ENCODE data around the gene STK39. TPM values are rescaled to one million over a fixed set of nuclear protein-coding genes. Genes with fewer than 3 reads are reported as not detected.

STK39 gene
- total and polyA plus RNA-seq, 2 experiments from 2014 or later, result 32.7 to 51.7 TPM

DNA sequence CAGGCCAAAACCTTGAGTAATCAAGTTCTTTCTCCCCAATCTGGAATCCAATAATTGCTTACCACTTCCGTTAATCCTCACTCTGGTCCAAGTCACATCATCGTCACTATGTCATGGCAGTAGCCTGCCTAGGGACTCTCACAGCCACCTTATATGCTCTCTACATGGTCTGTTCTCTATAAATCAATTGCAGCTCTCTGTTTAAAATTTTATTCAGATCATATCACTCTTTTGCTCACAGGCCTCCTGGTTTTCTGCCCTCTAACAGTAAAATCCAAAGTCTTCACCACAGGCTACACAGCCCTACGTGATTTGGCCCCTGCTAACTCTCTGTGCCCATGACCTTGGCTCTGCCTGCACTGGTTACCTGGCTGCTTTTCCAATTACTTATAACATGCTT lies 188.7 kb downstream of the STK39 start:
- peaks cover 14% of the 10 kb centered on the region for H3K36me3 ChIP-seq
- DNase-seq (ENCODE audit: low read depth in 1 of 2, low spot score in 1 of 2), result no peak
- H3K4me1 ChIP-seq (ENCODE audit: low read depth), result no peaks in the 10 kb centered on the region
- H3K4me3 ChIP-seq, result no peak overlapping the region
- TF ChIP-seq CTCF (IDR thresholded peaks at IDR 0.05; ENCODE audit: low read depth, low read length), result no peak
- no peaks in the 10 kb centered on the region for H3K27me3 ChIP-seq
- H3K9me3 ChIP-seq (ENCODE audit: low read depth), result no peaks in the 10 kb centered on the region
- no peak overlapping the region for H3K27ac ChIP-seq

GRCh38 chr2:168056242-168056787 lies 191.1 kb downstream of the STK39 start:
- no peak for TF ChIP-seq CTCF (IDR thresholded peaks at IDR 0.05; ENCODE audit: low read depth, low read length)
- Histone ChIP-seq H3K9me3 (ENCODE audit: low read depth) (no peaks in the 10 kb centered on the region), H3K4me1 (ENCODE audit: low read depth) (no peaks in the 10 kb centered on the region), H3K27ac (no peak overlapping the region), H3K27me3 (no peaks in the 10 kb centered on the region), H3K4me3 (no peak overlapping the region), H3K36me3 (peaks cover 2% of the 10 kb centered on the region)
- no peak for DNase-seq (ENCODE audit: low read depth in 1 of 2, low spot score in 1 of 2)

DNA sequence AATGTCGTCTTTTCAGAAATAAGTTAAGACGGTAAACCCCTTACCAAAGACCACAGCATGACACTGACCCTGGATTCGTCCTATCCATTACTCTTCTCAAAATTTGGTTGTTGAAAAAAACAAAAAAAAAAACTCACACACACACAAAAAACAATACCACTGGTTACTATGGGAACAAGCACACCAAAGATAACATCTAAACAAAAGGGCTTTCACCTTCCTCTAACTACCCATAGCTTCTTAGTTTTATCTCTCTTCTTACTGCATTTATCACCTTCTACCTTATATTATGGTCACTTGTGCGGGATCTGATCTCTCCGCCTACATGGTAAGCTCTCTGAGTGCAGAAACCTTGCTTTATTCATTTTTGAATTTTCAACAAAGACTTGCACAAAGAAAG lies 192.7 kb downstream of the STK39 start:
- no peak for TF ChIP-seq CTCF (IDR thresholded peaks at IDR 0.05; ENCODE audit: low read depth, low read length)
- Histone ChIP-seq H3K4me3 (no peak overlapping the region), H3K36me3 (peaks cover 2% of the 10 kb centered on the region), H3K4me1 (ENCODE audit: low read depth) (no peaks in the 10 kb centered on the region), H3K27me3 (no peaks in the 10 kb centered on the region), H3K9me3 (ENCODE audit: low read depth) (no peaks in the 10 kb centered on the region), H3K27ac (no peak overlapping the region)
- no peak for DNase-seq (ENCODE audit: low read depth in 1 of 2, low spot score in 1 of 2)

- Histone ChIP-seq H3K27ac (no peak overlapping the region), H3K36me3 (peaks cover 2% of the 10 kb centered on the region), H3K4me3 (no peak overlapping the region), H3K4me1 (ENCODE audit: low read depth) (no peaks in the 10 kb centered on the region), H3K27me3 (no peaks in the 10 kb centered on the region), H3K9me3 (ENCODE audit: low read depth) (no peaks in the 10 kb centered on the region)
- no peak for DNase-seq (ENCODE audit: low read depth in 1 of 2, low spot score in 1 of 2)
- no peak for TF ChIP-seq CTCF (IDR thresholded peaks at IDR 0.05; ENCODE audit: low read depth, low read length)
Observed at GRCh38 chr2:168053676-168054075, 193.7 kb downstream of the STK39 start.

DNA sequence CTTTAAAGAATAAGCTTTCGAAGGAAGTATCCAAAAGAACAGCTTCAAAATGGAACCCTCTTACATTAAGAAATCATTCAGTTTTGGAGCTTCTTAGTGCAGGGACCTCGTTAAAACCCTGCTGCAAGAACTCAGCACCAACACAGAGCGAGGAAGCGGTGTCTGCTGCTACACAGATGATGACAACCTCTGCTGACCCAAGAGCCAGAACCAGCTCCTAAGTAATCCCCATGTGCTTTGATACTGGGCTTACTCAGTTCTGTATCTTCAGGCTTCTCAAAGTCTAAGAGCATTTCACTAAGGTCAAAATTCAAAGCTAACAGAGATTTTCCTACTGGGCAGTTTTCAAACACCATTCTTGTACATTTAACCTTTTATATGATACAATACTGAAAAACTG lies 194.6 kb downstream of the STK39 start:
- Histone ChIP-seq H3K27ac (no peak overlapping the region), H3K4me3 (no peak overlapping the region), H3K27me3 (no peaks in the 10 kb centered on the region), H3K9me3 (ENCODE audit: low read depth) (no peaks in the 10 kb centered on the region), H3K4me1 (ENCODE audit: low read depth) (no peaks in the 10 kb centered on the region), H3K36me3 (peaks cover 2% of the 10 kb centered on the region)
- DNase-seq (ENCODE audit: low read depth in 1 of 2, low spot score in 1 of 2), result no peak
- TF ChIP-seq CTCF (IDR thresholded peaks at IDR 0.05; ENCODE audit: low read depth, low read length), result no peak

DNA sequence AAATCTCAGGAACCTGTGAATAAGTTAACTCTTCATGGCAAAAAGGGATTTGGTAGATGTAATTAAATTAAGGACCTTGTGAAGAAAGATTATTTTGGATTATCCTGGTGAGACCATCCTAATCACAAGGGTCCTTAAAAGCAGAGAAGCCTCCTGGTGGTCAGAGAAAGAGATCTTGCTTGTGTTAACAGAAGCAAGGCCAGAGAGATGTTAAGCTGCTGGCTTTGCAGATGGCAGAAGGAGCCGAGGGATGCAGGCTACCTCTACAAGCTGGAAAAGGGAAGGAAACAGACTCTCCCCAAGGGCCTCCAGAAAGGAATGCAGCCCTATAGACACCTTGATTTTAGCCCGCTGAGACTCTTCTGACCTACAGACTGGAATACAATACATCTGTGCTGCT lies 197.0 kb downstream of the STK39 start:
- Histone ChIP-seq H3K4me3 (no peak overlapping the region), H3K27ac (no peak overlapping the region), H3K36me3 (peaks cover 2% of the 10 kb centered on the region), H3K4me1 (ENCODE audit: low read depth) (no peaks in the 10 kb centered on the region), H3K9me3 (ENCODE audit: low read depth) (no peaks in the 10 kb centered on the region), H3K27me3 (no peaks in the 10 kb centered on the region)
- TF ChIP-seq CTCF (IDR thresholded peaks at IDR 0.05; ENCODE audit: low read depth, low read length), result no peak
- no peak for DNase-seq (ENCODE audit: low read depth in 1 of 2, low spot score in 1 of 2)

All from cardiac muscle cell (in vitro differentiated cells and primary cell).